Prostate gland (tissue), 2 donors: ENCODE data around the gene CARMIL1.

Source experiments
- POLR2A ChIP-seq: fragments of 450-650 bp; IDR thresholded peaks from one replicate; pipeline ENCODE4 v1.6.1; 2016; ENCODE audit warnings: antibody characterized with exemption, mild to moderate bottlenecking
- TF ChIP-seq, protein P1 (sequence below), 4 experiments: fragments of 200-600 bp in 2 of 4; fragments of 450-650 bp in 2 of 4; sonication (generic) in 2 of 4; IDR thresholded peaks; 1 replicate in 3 of 4; 2 replicates in 1 of 4; pipeline ENCODE4 v1.5.1; 2016 to 2019; ENCODE audit warnings: antibody characterized with exemption in 4 of 4, mild to moderate bottlenecking in 2 of 4, moderate library complexity in 2 of 4

DNA sequence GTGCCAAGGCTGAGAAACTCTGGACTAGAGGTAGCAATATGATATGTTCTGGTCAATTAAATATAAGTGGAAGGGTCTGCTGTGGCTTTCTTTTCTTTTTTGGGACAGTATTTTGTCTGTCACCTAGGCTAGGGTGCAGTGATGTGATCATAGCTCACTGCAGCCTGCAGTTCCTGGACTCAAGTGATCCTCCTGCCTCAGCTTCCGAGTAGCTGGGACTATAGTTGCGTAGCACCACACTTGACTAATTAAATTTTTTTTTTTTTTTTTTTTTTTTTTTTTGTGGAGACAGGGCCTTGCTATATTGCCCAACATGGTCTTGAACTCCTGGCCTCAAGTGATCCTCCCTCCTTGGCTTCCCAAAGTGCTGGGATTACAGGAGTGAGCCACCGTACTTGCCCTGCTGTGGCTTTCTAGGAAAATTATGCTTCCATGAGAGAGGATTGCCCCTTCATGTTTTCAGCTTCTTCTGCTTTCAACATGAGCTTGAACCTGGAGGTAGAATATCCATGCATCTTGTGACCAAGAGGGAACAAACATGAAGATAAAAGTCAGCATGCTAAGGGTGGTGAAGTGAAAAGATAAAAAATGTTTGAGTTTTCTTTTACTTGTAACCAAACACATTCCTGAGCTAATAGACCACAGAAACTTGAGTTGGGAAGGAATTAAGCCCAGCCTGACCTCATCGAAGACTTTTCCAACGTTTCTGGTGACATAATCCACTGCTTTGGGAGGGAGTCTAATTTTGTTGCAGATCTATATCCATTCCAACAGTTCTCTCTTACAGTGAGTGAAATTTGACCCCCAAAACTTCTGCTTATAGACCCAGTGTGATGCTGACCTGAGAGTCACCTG, 75.1 kb downstream of the CARMIL1 start:
- TF ChIP-seq, protein P1, sequence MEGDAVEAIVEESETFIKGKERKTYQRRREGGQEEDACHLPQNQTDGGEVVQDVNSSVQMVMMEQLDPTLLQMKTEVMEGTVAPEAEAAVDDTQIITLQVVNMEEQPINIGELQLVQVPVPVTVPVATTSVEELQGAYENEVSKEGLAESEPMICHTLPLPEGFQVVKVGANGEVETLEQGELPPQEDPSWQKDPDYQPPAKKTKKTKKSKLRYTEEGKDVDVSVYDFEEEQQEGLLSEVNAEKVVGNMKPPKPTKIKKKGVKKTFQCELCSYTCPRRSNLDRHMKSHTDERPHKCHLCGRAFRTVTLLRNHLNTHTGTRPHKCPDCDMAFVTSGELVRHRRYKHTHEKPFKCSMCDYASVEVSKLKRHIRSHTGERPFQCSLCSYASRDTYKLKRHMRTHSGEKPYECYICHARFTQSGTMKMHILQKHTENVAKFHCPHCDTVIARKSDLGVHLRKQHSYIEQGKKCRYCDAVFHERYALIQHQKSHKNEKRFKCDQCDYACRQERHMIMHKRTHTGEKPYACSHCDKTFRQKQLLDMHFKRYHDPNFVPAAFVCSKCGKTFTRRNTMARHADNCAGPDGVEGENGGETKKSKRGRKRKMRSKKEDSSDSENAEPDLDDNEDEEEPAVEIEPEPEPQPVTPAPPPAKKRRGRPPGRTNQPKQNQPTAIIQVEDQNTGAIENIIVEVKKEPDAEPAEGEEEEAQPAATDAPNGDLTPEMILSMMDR (IDR thresholded peaks at IDR 0.05), result no peak
- no peak for TF ChIP-seq POLR2A
